ENCODE measurements around the gene BRINP3. TPM values are rescaled to one million over a fixed set of nuclear protein-coding genes. Genes with fewer than 3 reads are reported as not detected.

The BRINP3 gene
- total RNA-seq (2022; extraction: Qiagen RNA extraction; ENCODE audit: low read depth), result not detected in 5 replicates

DNA sequence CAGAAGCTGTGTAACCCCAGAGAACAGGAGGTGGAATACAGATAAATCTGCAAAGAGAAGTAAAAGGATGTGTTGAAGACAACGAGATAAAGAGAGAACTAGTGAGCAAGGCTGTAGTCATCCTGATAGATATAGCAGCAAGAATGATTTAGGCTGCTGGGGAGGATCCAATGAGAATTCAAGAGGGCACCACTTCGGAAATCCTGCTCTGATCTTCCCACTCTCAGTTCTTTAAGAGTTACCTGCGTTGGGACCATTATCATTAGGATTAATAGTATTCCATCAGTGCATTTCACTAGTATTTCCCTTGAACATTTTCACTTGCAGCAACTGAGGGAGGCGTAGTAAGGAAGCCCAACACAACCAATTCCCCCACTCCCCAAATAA is at the start of gene BRINP3:
TSS of gene BRINP3 (minus strand) at position 103 of the 387 bp plus-strand sequence.

Data from A549 treated with CpdA at 1 μM for 4 hours (cell line).